IMR-90 (cell line): Measurements from ENCODE around the gene GMFB.

Experiments used
- CEBPB ChIP-seq: IDR thresholded peaks from 2 replicates; pipeline ENCODE4 v1.6.1; 2012; ENCODE audit warnings: low read depth, low read length, improper control_type of control experiment
- CHD1 ChIP-seq: IDR thresholded peaks from 2 replicates; pipeline ENCODE4 v1.6.1; 2012; ENCODE audit warnings: low read depth, low read length, improper control_type of control experiment
- FOS ChIP-seq: fragments of 150-350 bp; IDR thresholded peaks from 2 replicates; pipeline ENCODE4 v1.6.1; 2016; ENCODE audit warnings: low read depth, low read length
- MAFK ChIP-seq: IDR thresholded peaks from 2 replicates; pipeline ENCODE4 v1.6.1; 2012; ENCODE audit warnings: low read depth, low read length, improper control_type of control experiment
- MXI1 ChIP-seq: IDR thresholded peaks from 2 replicates; pipeline ENCODE4 v1.6.1; 2012; ENCODE audit warnings: low read depth, mild to moderate bottlenecking, low read length, moderate library complexity, borderline replicate concordance
- NFE2L2 ChIP-seq: fragments of 150-350 bp; IDR thresholded peaks from 2 replicates; pipeline ENCODE4 v1.6.1; 2016; ENCODE audit warnings: low read depth, mild to moderate bottlenecking, low read length
- POLR2A ChIP-seq: IDR thresholded peaks from 2 replicates; pipeline ENCODE4 v1.6.1; 2012; ENCODE audit warnings: mild to moderate bottlenecking, low read depth, low read length
- RAD21 ChIP-seq: IDR thresholded peaks from 2 replicates; pipeline ENCODE4 v1.6.1; 2012; ENCODE audit warnings: low read length, improper control_type of control experiment
- RCOR1 ChIP-seq: IDR thresholded peaks from 2 replicates; pipeline ENCODE4 v1.6.1; 2012; ENCODE audit warnings: mild to moderate bottlenecking, low read length, improper control_type of control experiment; ENCODE audit not compliant: insufficient replicate concordance
- RFX5 ChIP-seq: IDR thresholded peaks from 2 replicates; pipeline ENCODE4 v1.8.0; 2012; ENCODE audit warnings: low read depth, mild to moderate bottlenecking, low read length, moderate library complexity
- SMC3 ChIP-seq: fragments of 150-350 bp; IDR thresholded peaks from 2 replicates; pipeline ENCODE4 v1.6.1; 2016; ENCODE audit warnings: low read depth, mild to moderate bottlenecking, antibody characterized with exemption, low read length, moderate library complexity
- TF ChIP-seq, protein P1 (sequence below): fragments of 150-350 bp; IDR thresholded peaks from 2 replicates; pipeline ENCODE4 v1.6.1; 2017; ENCODE audit warnings: mild to moderate bottlenecking, antibody characterized with exemption, low read length, low read depth
- TF ChIP-seq, protein P2 (sequence below): conservative IDR thresholded peaks from 2 replicates; pipeline ENCODE4 v1.5.1; 2012; ENCODE audit warnings: mild to moderate bottlenecking, low read depth, low read length, improper control_type of control experiment
- TF ChIP-seq, protein P3 (sequence below): fragments of 150-350 bp; IDR thresholded peaks from 2 replicates; pipeline ENCODE4 v1.6.1; 2016; ENCODE audit warnings: low read depth, mild to moderate bottlenecking, low read length, moderate library complexity, borderline replicate concordance

DNA sequence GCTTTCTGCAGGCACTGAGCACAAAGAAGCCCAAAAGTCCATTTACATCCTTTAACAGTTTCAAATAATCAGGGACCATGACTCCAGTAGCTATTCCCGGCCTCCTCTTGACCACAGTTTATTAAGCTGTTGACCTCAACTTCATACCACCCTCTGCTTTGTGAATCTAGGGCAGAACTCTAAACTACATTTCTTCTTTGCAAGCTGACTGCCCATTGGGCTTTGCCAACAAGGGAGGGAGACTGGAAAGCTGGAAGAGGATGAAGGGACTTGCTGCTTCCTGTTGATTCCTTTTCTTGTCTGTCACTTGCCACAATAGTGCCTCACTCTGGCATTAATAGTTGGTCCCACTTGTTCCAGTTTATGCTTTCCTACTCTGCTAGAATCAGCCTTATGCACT is 23.6 kb upstream of the GMFB start:
- TF ChIP-seq, protein P1, sequence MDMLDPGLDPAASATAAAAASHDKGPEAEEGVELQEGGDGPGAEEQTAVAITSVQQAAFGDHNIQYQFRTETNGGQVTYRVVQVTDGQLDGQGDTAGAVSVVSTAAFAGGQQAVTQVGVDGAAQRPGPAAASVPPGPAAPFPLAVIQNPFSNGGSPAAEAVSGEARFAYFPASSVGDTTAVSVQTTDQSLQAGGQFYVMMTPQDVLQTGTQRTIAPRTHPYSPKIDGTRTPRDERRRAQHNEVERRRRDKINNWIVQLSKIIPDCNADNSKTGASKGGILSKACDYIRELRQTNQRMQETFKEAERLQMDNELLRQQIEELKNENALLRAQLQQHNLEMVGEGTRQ: no peak
- TF ChIP-seq SMC3 (no peak), MXI1 (no peak), POLR2A (no peak), NFE2L2 (no peak), RAD21 (no peak), MAFK (no peak), RCOR1 (no peak), RFX5 (no peak), FOS (no peak), CEBPB (no peak), CHD1 (no peak)
- TF ChIP-seq, protein P2, sequence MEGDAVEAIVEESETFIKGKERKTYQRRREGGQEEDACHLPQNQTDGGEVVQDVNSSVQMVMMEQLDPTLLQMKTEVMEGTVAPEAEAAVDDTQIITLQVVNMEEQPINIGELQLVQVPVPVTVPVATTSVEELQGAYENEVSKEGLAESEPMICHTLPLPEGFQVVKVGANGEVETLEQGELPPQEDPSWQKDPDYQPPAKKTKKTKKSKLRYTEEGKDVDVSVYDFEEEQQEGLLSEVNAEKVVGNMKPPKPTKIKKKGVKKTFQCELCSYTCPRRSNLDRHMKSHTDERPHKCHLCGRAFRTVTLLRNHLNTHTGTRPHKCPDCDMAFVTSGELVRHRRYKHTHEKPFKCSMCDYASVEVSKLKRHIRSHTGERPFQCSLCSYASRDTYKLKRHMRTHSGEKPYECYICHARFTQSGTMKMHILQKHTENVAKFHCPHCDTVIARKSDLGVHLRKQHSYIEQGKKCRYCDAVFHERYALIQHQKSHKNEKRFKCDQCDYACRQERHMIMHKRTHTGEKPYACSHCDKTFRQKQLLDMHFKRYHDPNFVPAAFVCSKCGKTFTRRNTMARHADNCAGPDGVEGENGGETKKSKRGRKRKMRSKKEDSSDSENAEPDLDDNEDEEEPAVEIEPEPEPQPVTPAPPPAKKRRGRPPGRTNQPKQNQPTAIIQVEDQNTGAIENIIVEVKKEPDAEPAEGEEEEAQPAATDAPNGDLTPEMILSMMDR: no peak
- TF ChIP-seq, protein P3, sequence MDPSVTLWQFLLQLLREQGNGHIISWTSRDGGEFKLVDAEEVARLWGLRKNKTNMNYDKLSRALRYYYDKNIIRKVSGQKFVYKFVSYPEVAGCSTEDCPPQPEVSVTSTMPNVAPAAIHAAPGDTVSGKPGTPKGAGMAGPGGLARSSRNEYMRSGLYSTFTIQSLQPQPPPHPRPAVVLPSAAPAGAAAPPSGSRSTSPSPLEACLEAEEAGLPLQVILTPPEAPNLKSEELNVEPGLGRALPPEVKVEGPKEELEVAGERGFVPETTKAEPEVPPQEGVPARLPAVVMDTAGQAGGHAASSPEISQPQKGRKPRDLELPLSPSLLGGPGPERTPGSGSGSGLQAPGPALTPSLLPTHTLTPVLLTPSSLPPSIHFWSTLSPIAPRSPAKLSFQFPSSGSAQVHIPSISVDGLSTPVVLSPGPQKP: no peak
